AG04450 (cell line): ENCODE results near the gene CHRNG. TPM values are rescaled to one million over a fixed set of nuclear protein-coding genes. Genes with fewer than 3 reads are reported as not detected.

Experiments
- CTCF ChIA-PET: fragments of 300-600, 350-600 bp; formaldehyde crosslinking; extraction: SDS; loops from one replicate; lab custom pipeline; 2022; ENCODE audit warnings: antibody characterized with exemption, inconsistent platforms; lab: Charles Lee
- POLR2A ChIA-PET: fragments of 350-600 bp; formaldehyde crosslinking; extraction: SDS; loops from one replicate; lab custom pipeline; 2021; ENCODE audit warnings: antibody characterized with exemption, inconsistent platforms; lab: Yijun Ruan, JAX
- DNase-seq: peaks from one replicate; pipeline ENCODE4 v3.0.0-alpha.2; 2011; ENCODE audit warnings: low read depth, low spot score
- H3K27ac ChIP-seq: one replicate; pipeline ENCODE4 v1.5.1; 2012; ENCODE audit warnings: low read depth, low read length, control low read depth
- H3K27me3 ChIP-seq: one replicate; pipeline ENCODE4 v1.6.0; 2012; ENCODE audit warnings: low read length; ENCODE audit not compliant: control insufficient read depth, insufficient read depth
- H3K4me3 ChIP-seq: 2 replicates; pipeline ENCODE4 v1.5.1; 2011; ENCODE audit warnings: mild to moderate bottlenecking, low read depth, low read length, control low read depth
- H3K9me3 ChIP-seq: 2 replicates; pipeline ENCODE4 v1.5.1; 2012; ENCODE audit warnings: low read length; ENCODE audit not compliant: control insufficient read depth, insufficient read depth
- CTCF ChIP-seq: IDR thresholded peaks from 2 replicates; pipeline ENCODE4 v1.5.1; 2011; ENCODE audit warnings: low read depth, low read length, control low read depth, inconsistent platforms
- polyA plus RNA-seq: library from polyadenylated mRNA; depleted of rRNA; stranded (reverse); fragments of >200 nt; gene quantifications from 2 replicates; pipeline ENCODE4 v1.2.3, GENCODE V29; 2011

Gene CHRNG
- polyA plus RNA-seq, 1 experiment: not detected

DNA sequence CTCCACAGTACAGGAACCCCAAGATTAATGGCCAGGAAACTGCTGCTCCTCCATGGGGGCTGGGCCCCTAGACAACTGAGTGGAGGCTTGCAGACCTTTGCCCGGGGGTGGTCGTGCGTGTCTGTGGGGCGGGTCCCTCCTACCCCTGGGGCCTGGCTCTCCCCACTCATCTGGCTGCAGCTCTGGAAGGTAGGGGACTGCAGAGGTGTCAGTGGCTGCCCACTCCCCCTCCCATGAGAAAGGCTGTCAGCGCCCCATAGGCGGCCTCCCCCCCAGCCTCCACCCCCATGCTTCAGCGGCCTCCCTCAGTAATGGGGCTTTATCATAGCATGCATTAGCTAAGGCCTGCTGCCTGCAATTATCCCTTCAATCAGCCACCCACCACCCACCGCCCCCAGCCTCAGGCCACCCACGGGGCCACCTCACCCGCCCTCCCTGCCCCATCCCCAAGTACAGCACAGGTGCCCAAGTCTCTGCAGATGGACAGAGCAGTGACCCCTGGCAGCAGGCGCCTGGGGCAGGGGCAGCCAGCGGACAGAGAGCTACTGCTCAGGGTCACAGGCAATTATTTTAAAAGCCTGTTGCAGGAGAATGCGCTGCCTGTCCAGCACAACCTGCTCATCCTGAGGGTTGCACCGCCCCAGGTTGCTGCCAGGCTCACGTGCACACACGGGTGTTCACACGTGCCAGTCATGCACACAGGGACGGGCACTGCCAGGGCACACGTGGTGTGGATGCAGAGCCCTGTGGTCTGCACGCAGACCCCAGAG is 42.8 kb upstream of the CHRNG start:
- TF ChIP-seq CTCF: no peak
- no peaks in the 10 kb centered on the region for H3K9me3 ChIP-seq
- no peak for DNase-seq
- CTCF ChIA-PET: no interaction called here
- H3K4me3 ChIP-seq: no peak overlapping the region
- peaks cover 32% of the 10 kb centered on the region for H3K27me3 ChIP-seq
- POLR2A ChIA-PET: no interaction called here
- H3K27ac ChIP-seq: no peak overlapping the region

GRCh38 chr2:232497348-232497747 is 42.1 kb upstream of the CHRNG start:
- Histone ChIP-seq H3K9me3 (no peaks in the 10 kb centered on the region), H3K27me3 (peaks cover 33% of the 10 kb centered on the region), H3K27ac (no peak overlapping the region), H3K4me3 (no peak overlapping the region)
- TF ChIP-seq CTCF: no peak
- ChIA-PET POLR2A (no interaction called here), CTCF (no interaction called here)
- DNase-seq: no peak

DNA sequence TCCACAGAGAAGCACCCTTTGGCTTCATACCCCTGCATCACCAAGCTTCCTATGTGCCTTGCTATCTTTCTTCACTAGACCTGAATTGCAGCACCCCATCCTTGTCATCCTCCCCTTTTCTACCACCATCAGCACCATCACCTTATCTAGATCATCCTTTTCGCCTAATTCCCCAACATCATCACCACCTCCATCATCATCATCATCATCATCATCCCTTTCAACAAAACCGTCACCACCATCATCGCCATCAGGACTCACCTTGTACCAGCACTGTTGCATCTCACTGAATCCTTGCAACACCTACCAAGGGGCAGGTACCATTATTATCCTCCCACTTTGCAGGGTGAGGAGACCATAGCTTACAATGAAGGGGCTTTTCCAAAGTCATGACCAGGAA is 41.0 kb upstream of the CHRNG start:
- CTCF ChIA-PET: no interaction called here
- peaks cover 38% of the 10 kb centered on the region for H3K27me3 ChIP-seq
- no peak overlapping the region for H3K4me3 ChIP-seq
- POLR2A ChIA-PET: no interaction called here
- H3K27ac ChIP-seq: no peak overlapping the region
- no peak for DNase-seq
- no peak for TF ChIP-seq CTCF
- no peaks in the 10 kb centered on the region for H3K9me3 ChIP-seq

DNA sequence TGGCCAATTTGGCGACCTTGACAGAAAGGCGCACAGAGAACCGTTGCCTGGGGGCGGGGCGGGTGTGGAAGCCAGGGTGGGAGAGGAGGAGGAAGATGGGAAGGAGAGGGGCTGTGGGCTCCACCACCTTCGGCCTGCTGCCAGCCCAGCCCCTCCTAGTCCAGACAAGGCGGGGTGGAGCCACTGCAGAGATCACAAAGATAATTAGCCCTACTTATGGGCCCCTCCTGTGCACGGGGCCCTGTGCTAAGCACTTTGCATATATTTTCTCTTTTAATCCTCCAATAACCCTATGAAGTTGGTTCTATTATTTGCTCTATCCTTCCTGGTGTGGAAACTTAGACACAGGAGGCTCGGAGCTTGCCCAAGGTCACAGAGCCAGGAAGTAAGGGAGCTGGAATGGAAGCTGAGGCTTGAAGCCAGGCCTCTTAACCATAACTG is 38.1 kb upstream of the CHRNG start:
- POLR2A ChIA-PET: no interaction called here
- TF ChIP-seq CTCF: no peak

DNA sequence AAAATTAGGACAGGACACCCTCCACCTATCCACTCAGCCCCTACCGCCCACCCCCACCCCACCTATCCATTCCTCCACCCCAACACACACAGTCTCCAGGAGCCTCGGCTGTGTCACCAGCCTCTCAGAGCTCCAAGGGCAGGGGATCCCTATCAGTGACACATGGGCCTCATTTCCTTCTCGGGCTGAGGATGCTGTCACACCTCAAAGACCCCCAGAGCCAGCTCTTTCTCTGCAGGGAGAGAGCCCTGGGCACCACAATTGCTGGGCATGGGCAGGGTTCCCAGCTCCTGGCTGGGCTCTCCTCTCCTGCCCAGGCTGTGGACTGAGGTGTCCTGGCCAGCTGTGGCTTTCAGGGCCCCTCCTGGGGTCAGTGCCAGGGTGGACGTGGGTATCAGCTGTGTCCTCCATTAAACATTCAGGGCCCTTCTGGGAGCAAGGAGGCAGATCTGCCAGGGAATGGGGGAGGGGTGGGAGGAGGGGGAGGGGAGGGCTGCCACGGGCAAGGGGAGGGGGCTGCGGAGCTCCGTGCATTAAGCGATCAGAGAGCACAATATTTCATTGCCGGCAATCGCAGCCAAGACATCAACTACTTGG is 37.6 kb upstream of the CHRNG start:
- no peaks in the 10 kb centered on the region for H3K9me3 ChIP-seq
- CTCF ChIA-PET: no interaction called here
- H3K4me3 ChIP-seq: no peak overlapping the region
- H3K27me3 ChIP-seq: peaks cover 55% of the 10 kb centered on the region
- H3K27ac ChIP-seq: no peak overlapping the region
- TF ChIP-seq CTCF: no peak
- DNase-seq: no peak
- POLR2A ChIA-PET: no interaction called here

More for the DNA sequence above, 38.1 kb upstream of the CHRNG start:
- no peaks in the 10 kb centered on the region for H3K9me3 ChIP-seq
- H3K27ac ChIP-seq: no peak overlapping the region
- DNase-seq: no peak
- H3K27me3 ChIP-seq: peaks cover 51% of the 10 kb centered on the region
- CTCF ChIA-PET: interaction anchor here (0.7 kb wide), 1 partner anchor 14 kb away, joined by 7 read pairs; no protein-coding TSS in a partner anchor
- no peak overlapping the region for H3K4me3 ChIP-seq
